HCT116 (cell line): Measurements from ENCODE around the gene DMBX1.

Experiments
- CBX3 ChIP-seq: IDR thresholded peaks from 2 replicates; pipeline ENCODE4 v1.6.1; 2012; ENCODE audit warnings: low read depth
- EZH2 ChIP-seq: fragments of 200-600 bp; sonication (generic); IDR thresholded peaks from 2 replicates; pipeline ENCODE4 v1.6.1; 2017; ENCODE audit warnings: antibody characterized with exemption, mixed run types
- FOSL1 ChIP-seq: IDR thresholded peaks from 2 replicates; pipeline ENCODE4 v1.6.1; 2012; ENCODE audit warnings: low read depth
- JUND ChIP-seq: IDR thresholded peaks from 2 replicates; pipeline ENCODE4 v1.6.1; 2012
- POLR2A ChIP-seq: IDR thresholded peaks from 2 replicates; pipeline ENCODE4 v1.7.0; 2011; ENCODE audit warnings: borderline replicate concordance; ENCODE audit not compliant: insufficient read depth, insufficient read length; ENCODE audit errors: extremely low read depth
- POLR2AphosphoS5 ChIP-seq: IDR thresholded peaks from 2 replicates; pipeline ENCODE4 v1.6.1; 2011; ENCODE audit warnings: mild to moderate bottlenecking, low read depth, low read length, moderate library complexity
- RAD21 ChIP-seq: IDR thresholded peaks from 2 replicates; pipeline ENCODE4 v1.6.1; 2012; ENCODE audit warnings: low read depth, mild to moderate bottlenecking
- TCF7L2 ChIP-seq: IDR thresholded peaks from 2 replicates; pipeline ENCODE4 v1.7.0; 2011; ENCODE audit warnings: borderline replicate concordance, inconsistent platforms; ENCODE audit not compliant: insufficient read depth, insufficient read length; ENCODE audit errors: extremely low read depth
- YY1 ChIP-seq: IDR thresholded peaks from 2 replicates; pipeline ENCODE4 v1.6.1; 2011; ENCODE audit warnings: low read length, low read depth, moderate library complexity, mild to moderate bottlenecking; ENCODE audit not compliant: insufficient replicate concordance; ENCODE audit errors: extremely low read depth
- ZFX ChIP-seq: fragments of 450-650 bp; IDR thresholded peaks from 2 replicates; pipeline ENCODE4 v1.6.1; 2017
- TF ChIP-seq, protein P1 (sequence below), 3 experiments: fragments of 200-600 bp in 1 of 3; sonication (generic) in 1 of 3; IDR thresholded peaks in 2 of 3; conservative IDR thresholded peaks in 1 of 3; 2 replicates each; pipeline ENCODE4 v1.5.1; 2012 to 2017; ENCODE audit warnings: low read depth in 2 of 3, low read length in 2 of 3, antibody characterized with exemption in 1 of 3, borderline replicate concordance in 1 of 3, control low read depth in 1 of 3, mild to moderate bottlenecking in 1 of 3, mixed read lengths in 1 of 3, mixed run types in 1 of 3, moderate library complexity in 1 of 3; ENCODE audit not compliant: insufficient read depth in 1 of 3
- TF ChIP-seq, protein P2 (sequence below): IDR thresholded peaks from 2 replicates; pipeline ENCODE4 v1.6.1; 2012

DNA sequence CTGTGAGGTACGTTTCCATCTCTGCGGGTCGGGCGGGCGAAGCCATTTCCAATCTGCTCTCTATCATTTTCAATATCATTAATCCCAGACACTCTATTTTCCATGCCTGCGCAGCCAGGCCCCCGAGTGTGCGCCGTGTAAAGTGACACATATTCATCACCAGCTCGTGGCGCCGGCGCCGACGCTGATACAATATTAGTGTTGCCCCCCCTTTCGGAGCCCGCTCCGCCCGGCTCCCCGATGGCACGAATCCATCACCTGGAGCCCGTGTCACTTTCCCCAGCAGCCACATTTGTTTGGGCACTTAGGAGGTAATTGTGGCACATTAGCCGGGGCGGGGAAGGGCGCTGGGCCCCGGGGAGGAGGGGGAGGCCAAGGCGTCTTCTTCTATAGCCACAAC lies 33.7 kb upstream of the DMBX1 start:
- TF ChIP-seq, protein P1, sequence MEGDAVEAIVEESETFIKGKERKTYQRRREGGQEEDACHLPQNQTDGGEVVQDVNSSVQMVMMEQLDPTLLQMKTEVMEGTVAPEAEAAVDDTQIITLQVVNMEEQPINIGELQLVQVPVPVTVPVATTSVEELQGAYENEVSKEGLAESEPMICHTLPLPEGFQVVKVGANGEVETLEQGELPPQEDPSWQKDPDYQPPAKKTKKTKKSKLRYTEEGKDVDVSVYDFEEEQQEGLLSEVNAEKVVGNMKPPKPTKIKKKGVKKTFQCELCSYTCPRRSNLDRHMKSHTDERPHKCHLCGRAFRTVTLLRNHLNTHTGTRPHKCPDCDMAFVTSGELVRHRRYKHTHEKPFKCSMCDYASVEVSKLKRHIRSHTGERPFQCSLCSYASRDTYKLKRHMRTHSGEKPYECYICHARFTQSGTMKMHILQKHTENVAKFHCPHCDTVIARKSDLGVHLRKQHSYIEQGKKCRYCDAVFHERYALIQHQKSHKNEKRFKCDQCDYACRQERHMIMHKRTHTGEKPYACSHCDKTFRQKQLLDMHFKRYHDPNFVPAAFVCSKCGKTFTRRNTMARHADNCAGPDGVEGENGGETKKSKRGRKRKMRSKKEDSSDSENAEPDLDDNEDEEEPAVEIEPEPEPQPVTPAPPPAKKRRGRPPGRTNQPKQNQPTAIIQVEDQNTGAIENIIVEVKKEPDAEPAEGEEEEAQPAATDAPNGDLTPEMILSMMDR (IDR thresholded peaks at IDR 0.05 in 2 of 3, conservative IDR thresholded peaks at IDR 0.05 in 1 of 3; ENCODE audit: borderline replicate concordance in 1 of 3, insufficient read depth in 1 of 3, low read depth in 2 of 3, low read length in 2 of 3): no peak
- no peak for TF ChIP-seq POLR2A
- TF ChIP-seq POLR2AphosphoS5: no peak
- TF ChIP-seq EZH2: no peak
- no peak for TF ChIP-seq YY1
- no peak for TF ChIP-seq FOSL1
- TF ChIP-seq RAD21: no peak
- TF ChIP-seq TCF7L2: no peak
- TF ChIP-seq, protein P2, sequence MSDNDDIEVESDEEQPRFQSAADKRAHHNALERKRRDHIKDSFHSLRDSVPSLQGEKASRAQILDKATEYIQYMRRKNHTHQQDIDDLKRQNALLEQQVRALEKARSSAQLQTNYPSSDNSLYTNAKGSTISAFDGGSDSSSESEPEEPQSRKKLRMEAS: no peak
- TF ChIP-seq JUND: no peak
- no peak for TF ChIP-seq ZFX
- no peak for TF ChIP-seq CBX3
